GM12801 (cell line): ENCODE measurements around the gene PC.

Experiments
- CTCF ChIP-seq: IDR thresholded peaks from one replicate; pipeline ENCODE4 v1.5.1; 2011; ENCODE audit warnings: control low read depth; ENCODE audit not compliant: insufficient read length; ENCODE audit errors: extremely low read depth

The PC gene

GRCh38 chr11:66904561-66904960 is 53.6 kb downstream of the PC start:
- TF ChIP-seq CTCF = no peak

GRCh38 chr11:66904055-66904454 is 54.1 kb downstream of the PC start:
- TF ChIP-seq CTCF = no peak

GRCh38 chr11:66902486-66903177 is 55.6 kb downstream of the PC start:
- no peak for TF ChIP-seq CTCF

- TF ChIP-seq CTCF = no peak
Observed at GRCh38 chr11:66901964-66902390, 56.2 kb downstream of the PC start.

GRCh38 chr11:66894141-66894540 is 64.0 kb downstream of the PC start:
- TF ChIP-seq CTCF = no peak

- TF ChIP-seq CTCF = no peak
Observed at GRCh38 chr11:66892911-66893310, 65.3 kb downstream of the PC start.

- no peak for TF ChIP-seq CTCF
Observed at GRCh38 chr11:66891851-66892660, 66.1 kb downstream of the PC start.
